HCT116 (cell line): Measurements from ENCODE around the gene PSEN2. TPM values are rescaled to one million over a fixed set of nuclear protein-coding genes. Genes with fewer than 3 reads are reported as not detected.

ENCODE experiments used
- ATAC-seq: fragments of 200-7000 bp; cut with Tn5 transposase; 2 replicates; pipeline ENCODE4 v1.9.1; 2020; ENCODE audit warnings: mild to moderate bottlenecking, moderate library complexity
- BruUV-seq: library from RNA; stranded (reverse); fragments of 400-500 nt; replicated peaks from 2 replicates; lab custom pipeline; 2021; lab: Mats Ljungman, UMichigan
- CTCF ChIA-PET: fragments of 300-600 bp; sonication (Branson Sonifier 250); formaldehyde crosslinking; loops from one replicate; lab custom pipeline; 2021; ENCODE audit warnings: antibody characterized with exemption; lab: Charles Lee
- POLR2A ChIA-PET: fragments of 300-600, 350-600 bp; sonication (Branson Sonifier 250); formaldehyde crosslinking; loops from one replicate; lab custom pipeline; 2021; ENCODE audit warnings: antibody characterized with exemption; lab: Charles Lee
- RAD21 ChIA-PET, 2 experiments: fragments of 300-600 bp; sonication (Branson Sonifier 250); formaldehyde crosslinking; loops; one replicate each; lab custom pipeline; 2023; ENCODE audit warnings: low total read pairs in 2 of 2; ENCODE audit not compliant: uncharacterized antibody in 2 of 2, unreplicated experiment in 2 of 2, low non-redundant PET in 1 of 2; lab: Charles Lee
- DNase-seq: peaks from one replicate; pipeline ENCODE4 v3.0.0-alpha.2; 2010; ENCODE audit warnings: low read depth, low spot score
- H2AFZ ChIP-seq: fragments of 200-600 bp; shearing (Covaris generic), sonication (generic); 2 replicates; pipeline ENCODE4 v1.6.1; 2017; ENCODE audit warnings: low read depth, mixed run types, mixed read lengths, antibody characterized with exemption, low read length; ENCODE audit not compliant: poor library complexity, severe bottlenecking
- H3K27ac ChIP-seq: 2 replicates; pipeline ENCODE4 v1.5.1; 2012; ENCODE audit warnings: low read depth, low read length
- H3K27me3 ChIP-seq: fragments of 200-600 bp; sonication (generic); 2 replicates; pipeline ENCODE4 v1.6.1; 2016; ENCODE audit warnings: mixed run types, low read length, mixed read lengths; ENCODE audit not compliant: insufficient read depth
- H3K36me3 ChIP-seq, 2 experiments: fragments of 200-500 bp in 1 of 2; fragments of 200-600 bp in 1 of 2; sonication (Bioruptor generic) in 1 of 2; sonication (generic) in 1 of 2; 2 replicates each; pipeline versions ENCODE4 v1.5.1 to v1.6.1; 2014 to 2016; ENCODE audit warnings: low read length in 2 of 2, inconsistent platforms in 1 of 2, mixed read lengths in 1 of 2, mixed run types in 1 of 2; ENCODE audit not compliant: insufficient read depth in 2 of 2, control insufficient read depth in 1 of 2
- H3K4me1 ChIP-seq, 2 experiments: fragments of 200-600 bp in 1 of 2; sonication (generic) in 1 of 2; 2 replicates each; pipeline versions ENCODE4 v1.5.1 to v1.6.1; 2012 to 2017; ENCODE audit warnings: low read length in 2 of 2, inconsistent platforms in 1 of 2, mild to moderate bottlenecking in 1 of 2, mixed read lengths in 1 of 2, mixed run types in 1 of 2, moderate library complexity in 1 of 2; ENCODE audit not compliant: insufficient read depth in 2 of 2, control insufficient read depth in 1 of 2
- H3K4me2 ChIP-seq: fragments of 200-600 bp; sonication (generic); 2 replicates; pipeline ENCODE4 v1.6.1; 2017; ENCODE audit warnings: mixed run types, low read length, mixed read lengths
- H3K4me3 ChIP-seq, 2 experiments: fragments of 200-600 bp in 1 of 2; sonication (generic) in 1 of 2; replicated peaks in 1 of 2; 2 replicates each; pipeline ENCODE4 v1.5.1; 2011 to 2016; ENCODE audit warnings: low read length in 2 of 2, control low read depth in 1 of 2, low read depth in 1 of 2, mild to moderate bottlenecking in 1 of 2, mixed read lengths in 1 of 2, mixed run types in 1 of 2
- H3K79me2 ChIP-seq: fragments of 200-600 bp; sonication (generic); 2 replicates; pipeline ENCODE4 v1.6.1; 2017; ENCODE audit warnings: mild to moderate bottlenecking, mixed run types, low read length, moderate library complexity, mixed read lengths; ENCODE audit not compliant: insufficient read depth
- H3K9ac ChIP-seq: fragments of 200-600 bp; sonication (generic); 2 replicates; pipeline ENCODE4 v1.6.1; 2016; ENCODE audit warnings: low read length, mixed read lengths
- H3K9me2 ChIP-seq: fragments of 200-600 bp; sonication (generic), shearing (Covaris generic); 2 replicates; pipeline ENCODE4 v1.6.1; 2017; ENCODE audit warnings: mixed run types, mild to moderate bottlenecking, moderate library complexity; ENCODE audit not compliant: insufficient read depth
- H3K9me3 ChIP-seq, 2 experiments: fragments of 200-500 bp in 1 of 2; fragments of 200-600 bp in 1 of 2; sonication (Bioruptor generic) in 1 of 2; sonication (generic) in 1 of 2; 2 replicates each; pipeline ENCODE4 v1.6.1; 2014 to 2017; ENCODE audit warnings: low read length in 2 of 2, mixed read lengths in 2 of 2, inconsistent platforms in 1 of 2, low read depth in 1 of 2, mild to moderate bottlenecking in 1 of 2, mixed run types in 1 of 2, moderate library complexity in 1 of 2; ENCODE audit not compliant: control insufficient read depth in 1 of 2, insufficient read depth in 1 of 2
- H4K20me1 ChIP-seq: fragments of 200-600 bp; sonication (generic), shearing (Covaris generic); 2 replicates; pipeline ENCODE4 v1.6.1; 2017; ENCODE audit warnings: mixed run types, mild to moderate bottlenecking, moderate library complexity; ENCODE audit not compliant: insufficient read depth
- EGR1 ChIP-seq: IDR thresholded peaks from 2 replicates; pipeline ENCODE4 v1.6.1; 2012; ENCODE audit warnings: low read depth
- EZH2 ChIP-seq: fragments of 200-600 bp; sonication (generic); IDR thresholded peaks from 2 replicates; pipeline ENCODE4 v1.6.1; 2017; ENCODE audit warnings: antibody characterized with exemption, mixed run types
- JUND ChIP-seq: IDR thresholded peaks from 2 replicates; pipeline ENCODE4 v1.6.1; 2012
- POLR2A ChIP-seq: IDR thresholded peaks from 2 replicates; pipeline ENCODE4 v1.7.0; 2011; ENCODE audit warnings: borderline replicate concordance; ENCODE audit not compliant: insufficient read depth, insufficient read length; ENCODE audit errors: extremely low read depth
- POLR2AphosphoS5 ChIP-seq: IDR thresholded peaks from 2 replicates; pipeline ENCODE4 v1.6.1; 2011; ENCODE audit warnings: mild to moderate bottlenecking, low read depth, low read length, moderate library complexity
- RAD21 ChIP-seq: IDR thresholded peaks from 2 replicates; pipeline ENCODE4 v1.6.1; 2012; ENCODE audit warnings: low read depth, mild to moderate bottlenecking
- SIN3A ChIP-seq: IDR thresholded peaks from 2 replicates; pipeline ENCODE4 v1.6.1; 2012; ENCODE audit warnings: low read depth
- YY1 ChIP-seq: IDR thresholded peaks from 2 replicates; pipeline ENCODE4 v1.6.1; 2011; ENCODE audit warnings: low read length, low read depth, moderate library complexity, mild to moderate bottlenecking; ENCODE audit not compliant: insufficient replicate concordance; ENCODE audit errors: extremely low read depth
- ZFX ChIP-seq: fragments of 450-650 bp; IDR thresholded peaks from 2 replicates; pipeline ENCODE4 v1.6.1; 2017
- intact Hi-C: fragments of 100-400 bp; cut with micrococcal nuclease; formaldehyde crosslinking; loops from 2 replicates; pipeline ENCODE4 v1.10.0; 2022
- total RNA-seq: library from RNA; stranded (reverse); gene quantifications from one replicate; pipeline ENCODE4 v1.2.1, GENCODE V29; 2021; ENCODE audit not compliant: unreplicated experiment
- TF ChIP-seq, protein P1 (sequence below): IDR thresholded peaks from 2 replicates; pipeline ENCODE4 v1.6.1; 2012
- TF ChIP-seq, protein P2 (sequence below), 3 experiments: fragments of 200-600 bp in 1 of 3; sonication (generic) in 1 of 3; IDR thresholded peaks in 2 of 3; conservative IDR thresholded peaks in 1 of 3; 2 replicates each; pipeline ENCODE4 v1.5.1; 2012 to 2017; ENCODE audit warnings: low read depth in 2 of 3, low read length in 2 of 3, antibody characterized with exemption in 1 of 3, borderline replicate concordance in 1 of 3, control low read depth in 1 of 3, mild to moderate bottlenecking in 1 of 3, mixed read lengths in 1 of 3, mixed run types in 1 of 3, moderate library complexity in 1 of 3; ENCODE audit not compliant: insufficient read depth in 1 of 3
- TF ChIP-seq, protein P3 (sequence below): IDR thresholded peaks from 2 replicates; pipeline ENCODE4 v1.6.1; 2011; ENCODE audit warnings: mild to moderate bottlenecking, low read length, moderate library complexity; ENCODE audit not compliant: insufficient replicate concordance; ENCODE audit errors: extremely low read depth

Gene PSEN2
- total RNA-seq, 1 experiment from 2014 or later = 28.5 TPM

DNA sequence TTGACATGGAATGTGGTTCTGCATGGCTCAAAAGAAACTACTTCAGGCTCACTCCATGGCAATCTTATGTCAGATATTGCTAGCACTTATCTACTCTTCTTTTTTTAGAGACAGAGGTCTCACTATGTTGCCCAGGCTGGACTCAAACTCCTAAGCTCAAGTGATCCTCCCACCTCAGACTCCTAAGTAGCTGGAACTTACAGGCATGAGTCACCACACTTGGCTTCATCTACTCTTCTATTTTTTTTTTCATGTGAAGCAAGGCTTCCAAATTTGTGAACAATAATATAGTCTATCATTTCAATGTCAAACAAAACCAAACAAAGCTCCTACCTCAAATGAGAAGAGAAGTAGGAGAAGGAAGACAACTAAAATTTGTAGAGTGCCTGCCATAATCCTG lies 7.5 kb upstream of the PSEN2 start:
- H3K4me2 ChIP-seq = peak overlapping the region; percentile 20
- peaks cover 5 to 34% of the 10 kb centered on the region in 2 experiments for H3K4me1 ChIP-seq
- RAD21 ChIA-PET = no interaction called here
- TF ChIP-seq JUND = peak; percentile 34; the same call in 1 of the 2 replicates
- TF ChIP-seq POLR2A = no peak
- TF ChIP-seq RAD21 = 0 out of 2 replicates have a peak, but pooled peaks have one; percentile 3
- DNase-seq (no peak), ATAC-seq (peak; percentile 34; the same call in 1 of the 2 replicates)
- no peaks in the 10 kb centered on the region for H3K36me3 ChIP-seq
- no peak overlapping the region for H2AFZ ChIP-seq
- no TSS peak for BruUV-seq
- no peak overlapping the region for H3K9ac ChIP-seq
- H3K27ac ChIP-seq = no peak overlapping the region
- H3K27me3 ChIP-seq = no peaks in the 10 kb centered on the region
- H4K20me1 ChIP-seq = no peaks in the 10 kb centered on the region
- intact Hi-C loops = no loop called here
- H3K79me2 ChIP-seq = no peaks in the 10 kb centered on the region
- POLR2A ChIA-PET = no interaction called here
- H3K4me3 ChIP-seq = no peak overlapping the region
- H3K9me3 ChIP-seq = no peaks in the 10 kb centered on the region
- no peaks in the 10 kb centered on the region for H3K9me2 ChIP-seq
- CTCF ChIA-PET = no interaction called here

DNA sequence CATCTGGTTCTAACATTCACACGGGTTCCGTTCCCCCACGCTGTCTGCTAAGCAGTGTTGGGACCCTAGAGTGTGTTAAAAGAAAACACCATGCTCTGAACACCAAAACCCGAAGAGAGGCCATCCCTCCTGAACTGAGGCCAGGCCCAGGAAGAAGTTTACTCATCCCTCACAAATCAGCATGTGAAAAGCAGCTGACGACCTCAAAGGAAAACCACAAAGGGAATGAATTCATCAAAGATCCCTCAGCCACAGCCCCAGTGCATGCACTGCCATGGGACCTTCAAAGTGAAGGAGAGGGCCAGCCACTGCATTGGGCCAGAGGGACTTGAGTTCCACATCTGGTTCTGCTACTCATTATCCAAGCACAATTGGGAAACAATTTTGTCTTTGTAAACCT lies 7.0 kb upstream of the PSEN2 start:
- peaks cover 5 to 34% of the 10 kb centered on the region in 2 experiments for H3K4me1 ChIP-seq
- no peaks in the 10 kb centered on the region for H3K9me2 ChIP-seq
- H3K4me3 ChIP-seq = no peak overlapping the region
- H3K79me2 ChIP-seq = no peaks in the 10 kb centered on the region
- H3K36me3 ChIP-seq = no peaks in the 10 kb centered on the region
- H2AFZ ChIP-seq = no peak overlapping the region
- intact Hi-C loops = no loop called here
- no TSS peak for BruUV-seq
- ChIA-PET POLR2A (interaction anchor here (0.8 kb wide), 1 partner anchor 14 kb away, joined by 6 read pairs; no protein-coding TSS in a partner anchor), RAD21 (no interaction called here), CTCF (no interaction called here)
- TF ChIP-seq, protein P1, sequence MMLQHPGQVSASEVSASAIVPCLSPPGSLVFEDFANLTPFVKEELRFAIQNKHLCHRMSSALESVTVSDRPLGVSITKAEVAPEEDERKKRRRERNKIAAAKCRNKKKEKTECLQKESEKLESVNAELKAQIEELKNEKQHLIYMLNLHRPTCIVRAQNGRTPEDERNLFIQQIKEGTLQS = no peak
- TF ChIP-seq YY1 (no peak), SIN3A (no peak), POLR2AphosphoS5 (no peak), EZH2 (no peak), ZFX (no peak), EGR1 (no peak)
- TF ChIP-seq, protein P2, sequence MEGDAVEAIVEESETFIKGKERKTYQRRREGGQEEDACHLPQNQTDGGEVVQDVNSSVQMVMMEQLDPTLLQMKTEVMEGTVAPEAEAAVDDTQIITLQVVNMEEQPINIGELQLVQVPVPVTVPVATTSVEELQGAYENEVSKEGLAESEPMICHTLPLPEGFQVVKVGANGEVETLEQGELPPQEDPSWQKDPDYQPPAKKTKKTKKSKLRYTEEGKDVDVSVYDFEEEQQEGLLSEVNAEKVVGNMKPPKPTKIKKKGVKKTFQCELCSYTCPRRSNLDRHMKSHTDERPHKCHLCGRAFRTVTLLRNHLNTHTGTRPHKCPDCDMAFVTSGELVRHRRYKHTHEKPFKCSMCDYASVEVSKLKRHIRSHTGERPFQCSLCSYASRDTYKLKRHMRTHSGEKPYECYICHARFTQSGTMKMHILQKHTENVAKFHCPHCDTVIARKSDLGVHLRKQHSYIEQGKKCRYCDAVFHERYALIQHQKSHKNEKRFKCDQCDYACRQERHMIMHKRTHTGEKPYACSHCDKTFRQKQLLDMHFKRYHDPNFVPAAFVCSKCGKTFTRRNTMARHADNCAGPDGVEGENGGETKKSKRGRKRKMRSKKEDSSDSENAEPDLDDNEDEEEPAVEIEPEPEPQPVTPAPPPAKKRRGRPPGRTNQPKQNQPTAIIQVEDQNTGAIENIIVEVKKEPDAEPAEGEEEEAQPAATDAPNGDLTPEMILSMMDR (IDR thresholded peaks at IDR 0.05 in 2 of 3, conservative IDR thresholded peaks at IDR 0.05 in 1 of 3; ENCODE audit: borderline replicate concordance in 1 of 3, insufficient read depth in 1 of 3, low read depth in 2 of 3, low read length in 2 of 3) = no peak
- TF ChIP-seq, protein P3, sequence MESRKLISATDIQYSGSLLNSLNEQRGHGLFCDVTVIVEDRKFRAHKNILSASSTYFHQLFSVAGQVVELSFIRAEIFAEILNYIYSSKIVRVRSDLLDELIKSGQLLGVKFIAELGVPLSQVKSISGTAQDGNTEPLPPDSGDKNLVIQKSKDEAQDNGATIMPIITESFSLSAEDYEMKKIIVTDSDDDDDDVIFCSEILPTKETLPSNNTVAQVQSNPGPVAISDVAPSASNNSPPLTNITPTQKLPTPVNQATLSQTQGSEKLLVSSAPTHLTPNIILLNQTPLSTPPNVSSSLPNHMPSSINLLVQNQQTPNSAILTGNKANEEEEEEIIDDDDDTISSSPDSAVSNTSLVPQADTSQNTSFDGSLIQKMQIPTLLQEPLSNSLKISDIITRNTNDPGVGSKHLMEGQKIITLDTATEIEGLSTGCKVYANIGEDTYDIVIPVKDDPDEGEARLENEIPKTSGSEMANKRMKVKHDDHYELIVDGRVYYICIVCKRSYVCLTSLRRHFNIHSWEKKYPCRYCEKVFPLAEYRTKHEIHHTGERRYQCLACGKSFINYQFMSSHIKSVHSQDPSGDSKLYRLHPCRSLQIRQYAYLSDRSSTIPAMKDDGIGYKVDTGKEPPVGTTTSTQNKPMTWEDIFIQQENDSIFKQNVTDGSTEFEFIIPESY = no peak
- ATAC-seq (peak; percentile 38), DNase-seq (no peak)
- H3K27ac ChIP-seq = no peak overlapping the region
- no peak overlapping the region for H3K9ac ChIP-seq
- H4K20me1 ChIP-seq = no peaks in the 10 kb centered on the region
- no peaks in the 10 kb centered on the region for H3K27me3 ChIP-seq
- no peaks in the 10 kb centered on the region for H3K9me3 ChIP-seq
- H3K4me2 ChIP-seq = peak overlapping the region; percentile 20
